Uterus (tissue), 2 donors: ENCODE results near the gene SYNE1.

Source experiments
- CTCF ChIP-seq, 4 experiments: fragments of 200-600 bp in 2 of 4; fragments of 450-650 bp in 2 of 4; sonication (generic) in 2 of 4; IDR thresholded peaks; one replicate each; pipeline ENCODE4 v1.5.1; 2016 to 2019; ENCODE audit warnings: antibody characterized with exemption in 4 of 4, mild to moderate bottlenecking in 2 of 4, moderate library complexity in 1 of 4
- POLR2A ChIP-seq, 2 donors: fragments of 450-650 bp; IDR thresholded peaks; one replicate each; pipeline ENCODE4 v1.6.1; 2016; ENCODE audit warnings: antibody characterized with exemption in 2 of 2, mild to moderate bottlenecking in 1 of 2, moderate library complexity in 1 of 2

GRCh38 chr6:152298848-152299735, 338.1 kb downstream of the SYNE1 start:
- TF ChIP-seq POLR2A (IDR thresholded peaks at IDR 0.05), result no peak
- TF ChIP-seq CTCF (IDR thresholded peaks at IDR 0.05), result no peak
